ENCODE data around the gene ADK. TPM values are rescaled to one million over a fixed set of nuclear protein-coding genes. Genes with fewer than 3 reads are reported as not detected.
A peak's percentile ranks its signal among the peaks of the same experiment; 100 is the strongest.
"Not testable (repeated sequence)": the region's sequence is repeated elsewhere in the genome, so short reads cannot be mapped to it uniquely, and the experiment has no call there.

The ADK gene
- total RNA-seq, 1 donor from 2014 or later, result 40.2 TPM

DNA sequence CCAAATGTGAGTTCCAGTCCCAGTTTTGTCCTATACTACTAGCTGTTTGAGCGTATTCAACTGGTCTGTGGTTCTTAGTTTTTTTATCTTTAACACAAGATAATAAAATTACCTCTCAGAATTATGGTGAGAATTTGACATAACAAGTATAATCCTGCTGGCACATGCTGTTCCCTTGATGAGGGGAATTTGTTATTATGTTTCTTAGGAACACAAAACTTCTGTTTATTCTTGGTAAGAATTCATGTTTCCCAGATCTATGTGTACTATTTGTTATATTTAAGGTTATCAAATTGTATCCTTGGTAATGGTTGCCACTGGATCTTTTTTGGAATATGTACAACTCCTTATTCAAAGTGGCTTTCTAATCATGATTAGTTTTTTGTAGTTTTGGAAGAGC, 335.6 kb downstream of the ADK start:
- intact Hi-C loops (cut with DNase I), result no loop called here
- Histone ChIP-seq H3K36me3 (no peaks in the 10 kb centered on the region), H3K4me3 (no peak overlapping the region), H3K4me1 (no peaks in the 10 kb centered on the region), H3K27me3 (ENCODE audit: low read depth) (no peaks in the 10 kb centered on the region), H3K27ac (no peak overlapping the region), H3K9me3 (no peaks in the 10 kb centered on the region)
- no peak for DNase-seq
- ATAC-seq, result peak in 1 of 2 donors; percentile 26
- TF ChIP-seq, protein P1, sequence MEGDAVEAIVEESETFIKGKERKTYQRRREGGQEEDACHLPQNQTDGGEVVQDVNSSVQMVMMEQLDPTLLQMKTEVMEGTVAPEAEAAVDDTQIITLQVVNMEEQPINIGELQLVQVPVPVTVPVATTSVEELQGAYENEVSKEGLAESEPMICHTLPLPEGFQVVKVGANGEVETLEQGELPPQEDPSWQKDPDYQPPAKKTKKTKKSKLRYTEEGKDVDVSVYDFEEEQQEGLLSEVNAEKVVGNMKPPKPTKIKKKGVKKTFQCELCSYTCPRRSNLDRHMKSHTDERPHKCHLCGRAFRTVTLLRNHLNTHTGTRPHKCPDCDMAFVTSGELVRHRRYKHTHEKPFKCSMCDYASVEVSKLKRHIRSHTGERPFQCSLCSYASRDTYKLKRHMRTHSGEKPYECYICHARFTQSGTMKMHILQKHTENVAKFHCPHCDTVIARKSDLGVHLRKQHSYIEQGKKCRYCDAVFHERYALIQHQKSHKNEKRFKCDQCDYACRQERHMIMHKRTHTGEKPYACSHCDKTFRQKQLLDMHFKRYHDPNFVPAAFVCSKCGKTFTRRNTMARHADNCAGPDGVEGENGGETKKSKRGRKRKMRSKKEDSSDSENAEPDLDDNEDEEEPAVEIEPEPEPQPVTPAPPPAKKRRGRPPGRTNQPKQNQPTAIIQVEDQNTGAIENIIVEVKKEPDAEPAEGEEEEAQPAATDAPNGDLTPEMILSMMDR (IDR thresholded peaks at IDR 0.05), result no peak

DNA sequence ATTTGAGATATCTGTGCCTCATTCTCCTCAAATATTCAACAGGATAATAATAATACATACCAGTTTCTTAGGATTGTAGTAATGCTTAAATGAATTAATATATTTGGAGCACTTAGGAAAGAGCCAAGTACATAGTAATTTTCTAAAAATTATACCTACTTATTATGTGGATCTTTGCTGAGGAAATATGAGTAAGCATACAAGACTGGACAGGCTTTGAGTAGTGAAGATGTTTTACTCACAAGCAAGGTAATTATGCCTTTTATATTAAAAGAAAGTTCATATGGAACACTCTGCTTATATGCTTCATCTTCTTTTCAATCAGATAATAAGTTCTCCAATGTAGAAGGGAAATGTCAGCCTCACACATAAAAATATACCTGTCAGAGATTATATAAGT, 337.9 kb downstream of the ADK start:
- intact Hi-C loops (cut with DNase I), result no loop called here
- H3K36me3 ChIP-seq, result no peaks in the 10 kb centered on the region
- H3K9me3 ChIP-seq, result no peaks in the 10 kb centered on the region
- no peak overlapping the region for H3K4me3 ChIP-seq
- TF ChIP-seq, protein P1 (IDR thresholded peaks at IDR 0.05), result no peak
- no peak for ATAC-seq
- H3K27me3 ChIP-seq (ENCODE audit: low read depth), result no peaks in the 10 kb centered on the region
- H3K27ac ChIP-seq, result no peak overlapping the region
- no peak for DNase-seq
- no peaks in the 10 kb centered on the region for H3K4me1 ChIP-seq

DNA sequence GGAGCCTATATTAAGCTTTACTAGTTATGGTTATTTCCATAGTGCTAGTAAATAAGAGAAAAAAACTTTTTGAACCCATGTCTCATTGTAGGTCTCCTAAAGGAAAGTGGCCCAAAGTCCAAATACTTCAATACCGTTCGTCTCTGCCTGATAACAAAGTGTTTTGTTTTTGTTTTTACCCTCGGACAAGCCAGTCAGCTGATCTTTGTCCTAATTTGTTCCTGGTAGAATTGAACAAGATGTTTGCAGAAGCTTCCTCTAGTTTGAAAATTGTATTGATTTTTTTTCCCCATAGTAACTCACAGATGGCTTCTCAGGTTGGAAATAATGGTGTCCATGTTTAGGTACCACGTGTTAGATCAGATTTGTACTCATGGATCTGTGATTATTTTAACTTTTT, 339.5 kb downstream of the ADK start:
- Histone ChIP-seq H3K36me3 (no peaks in the 10 kb centered on the region), H3K27ac (no peak overlapping the region), H3K9me3 (no peaks in the 10 kb centered on the region), H3K4me3 (no peak overlapping the region), H3K27me3 (ENCODE audit: low read depth) (no peaks in the 10 kb centered on the region), H3K4me1 (no peaks in the 10 kb centered on the region)
- intact Hi-C loops (cut with DNase I), result no loop called here
- TF ChIP-seq, protein P1 (IDR thresholded peaks at IDR 0.05), result no peak
- DNase-seq, result no peak
- ATAC-seq, result no peak

DNA sequence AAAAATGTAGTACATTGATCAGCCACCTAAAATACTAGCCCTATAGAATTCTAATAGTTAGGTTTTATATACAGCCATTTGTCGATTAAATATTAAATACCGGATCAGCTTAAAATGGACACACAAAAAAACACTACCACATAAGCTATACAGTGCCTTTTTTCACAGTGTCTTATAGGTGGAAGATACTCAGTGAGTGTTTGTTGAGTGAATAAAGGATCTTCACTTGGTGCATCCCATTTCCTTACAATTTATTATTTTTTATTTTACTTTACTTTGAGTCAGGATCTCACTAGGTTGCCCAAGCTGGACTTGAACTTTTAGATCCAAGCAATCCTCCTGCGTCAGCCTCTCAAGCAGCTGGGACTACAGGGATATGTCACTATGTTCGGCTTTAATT, 340.0 kb downstream of the ADK start:
- no peak overlapping the region for H3K27ac ChIP-seq
- intact Hi-C loops (cut with DNase I), result no loop called here
- TF ChIP-seq, protein P1 (IDR thresholded peaks at IDR 0.05), result no peak
- DNase-seq (no peak), ATAC-seq (no peak)
- H3K4me3 ChIP-seq, result no peak overlapping the region
- H3K4me1 ChIP-seq, result no peaks in the 10 kb centered on the region
- H3K27me3 ChIP-seq (ENCODE audit: low read depth), result no peaks in the 10 kb centered on the region
- no peaks in the 10 kb centered on the region for H3K36me3 ChIP-seq
- H3K9me3 ChIP-seq, result no peaks in the 10 kb centered on the region

DNA sequence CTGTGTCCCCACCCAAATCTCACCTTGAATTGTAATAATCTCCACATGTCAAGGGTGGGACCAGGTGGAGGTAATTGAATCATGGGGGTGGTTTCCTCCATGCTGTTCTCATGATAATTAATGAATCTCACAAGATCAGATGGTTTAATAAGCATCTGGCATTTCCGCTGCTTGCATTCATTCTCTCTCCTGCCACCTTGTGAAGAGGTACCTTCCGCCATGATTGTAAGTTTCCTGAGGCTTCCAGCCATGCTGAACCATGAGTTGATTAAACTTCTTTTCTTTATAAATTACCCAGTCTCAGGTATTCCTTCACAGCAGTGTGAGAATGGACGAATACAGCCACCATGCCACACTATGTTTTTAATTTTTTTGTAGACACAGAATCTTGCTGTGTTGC, 345.3 kb downstream of the ADK start:
- H3K36me3 ChIP-seq; intact Hi-C loops (cut with DNase I); H3K4me1 ChIP-seq; DNase-seq; H3K4me3 ChIP-seq; ATAC-seq; H3K9me3 ChIP-seq; H3K27ac ChIP-seq; H3K27me3 ChIP-seq (ENCODE audit: low read depth): not testable (repeated sequence)

DNA sequence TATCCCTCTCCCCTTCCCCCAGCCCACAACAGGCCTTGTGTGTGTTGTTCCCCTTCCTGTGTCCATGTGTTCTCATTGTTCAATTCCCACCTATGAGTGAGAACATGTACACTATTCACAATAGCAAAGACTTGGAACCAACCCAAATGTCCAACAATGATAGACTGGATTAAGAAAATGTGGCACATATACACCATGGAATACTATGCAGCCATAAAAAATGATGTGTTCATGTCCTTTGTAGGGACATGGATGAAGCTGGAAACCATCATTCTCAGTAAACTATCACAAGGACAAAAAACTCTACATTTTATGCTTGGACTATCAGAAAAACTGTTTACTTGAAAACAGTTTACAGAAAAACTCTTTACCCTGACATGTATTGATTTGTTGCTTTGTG, 347.6 kb downstream of the ADK start:
- DNase-seq, ATAC-seq, H3K27ac ChIP-seq: not testable (repeated sequence)

More for the DNA sequence above, 347.6 kb downstream of the ADK start:
- H3K4me1 ChIP-seq; intact Hi-C loops (cut with DNase I); H3K36me3 ChIP-seq; H3K4me3 ChIP-seq; H3K9me3 ChIP-seq; H3K27me3 ChIP-seq (ENCODE audit: low read depth): not testable (repeated sequence)
